HG03097 (cell line): ENCODE results near the gene KCNJ15.
A peak's percentile ranks its signal among the peaks of the same experiment; 100 is the strongest.
"Not testable (repeated sequence)": the region's sequence is repeated elsewhere in the genome, so short reads cannot be mapped to it uniquely, and the experiment has no call there.

Experiments used
- ATAC-seq: cut with Tn5 transposase; IDR thresholded peaks from one replicate; pipeline ENCODE4 v1.9.1; 2021; ENCODE audit not compliant: unreplicated experiment, low FRiP score

The KCNJ15 gene

DNA sequence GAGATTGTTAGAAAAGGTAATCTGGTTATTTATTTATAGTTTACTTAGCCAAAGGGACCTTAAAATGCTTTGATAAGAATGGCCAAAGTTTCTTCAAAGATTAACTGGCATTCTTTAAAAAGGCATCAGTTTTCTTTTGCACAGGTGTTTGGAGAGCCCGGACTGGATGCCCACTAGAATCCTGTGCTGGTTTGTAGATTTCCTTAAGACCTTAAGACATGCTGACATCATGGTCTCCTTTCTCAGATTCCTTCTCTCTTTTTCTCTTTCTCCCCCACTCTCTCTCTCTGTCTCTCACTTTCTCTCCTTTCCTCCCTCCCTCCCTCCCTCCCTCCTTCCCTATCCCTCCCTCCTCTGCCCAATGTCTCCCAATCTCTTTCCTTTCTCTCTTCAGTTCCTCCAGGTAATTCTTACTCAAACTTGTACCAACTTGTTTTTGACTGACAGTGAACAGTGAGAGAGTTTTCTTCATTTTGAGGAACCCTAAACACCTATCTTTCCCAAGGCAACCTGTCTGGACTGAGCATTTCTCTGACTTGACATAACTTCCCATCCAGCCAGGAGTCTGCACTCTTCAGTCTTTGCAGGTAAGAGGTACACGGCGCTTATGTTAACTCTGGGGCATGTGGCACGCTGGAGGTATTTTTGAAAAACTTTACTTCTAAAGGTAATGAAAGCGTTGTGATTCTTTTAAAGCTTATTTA is at the start of gene KCNJ15:
Gene KCNJ15 (plus strand): TSS at position 393 of the 704 bp plus-strand sequence. CDS start 42,271 bp downstream, outside the sequence.
- ATAC-seq = no peak

DNA sequence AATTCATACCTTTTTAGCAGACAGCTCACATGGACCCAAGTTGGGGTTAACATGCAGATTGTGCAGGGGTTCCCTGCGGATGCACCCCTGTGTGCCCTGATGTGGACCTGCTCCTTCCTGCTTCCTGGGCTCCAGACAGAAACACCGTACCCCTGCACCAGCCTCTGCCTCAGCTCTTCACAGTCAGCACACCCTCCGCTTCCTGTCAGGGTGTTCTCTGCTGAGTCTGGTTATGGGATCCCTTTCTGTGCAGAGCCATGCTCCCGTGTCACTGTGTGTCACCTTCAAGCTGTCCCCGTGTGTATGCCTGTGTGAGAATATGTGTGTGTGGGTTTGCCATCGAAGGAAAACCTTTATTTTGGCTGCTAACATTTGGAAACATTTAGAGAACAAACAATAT is 48.7 kb upstream of the KCNJ15 start:
- no peak for ATAC-seq

DNA sequence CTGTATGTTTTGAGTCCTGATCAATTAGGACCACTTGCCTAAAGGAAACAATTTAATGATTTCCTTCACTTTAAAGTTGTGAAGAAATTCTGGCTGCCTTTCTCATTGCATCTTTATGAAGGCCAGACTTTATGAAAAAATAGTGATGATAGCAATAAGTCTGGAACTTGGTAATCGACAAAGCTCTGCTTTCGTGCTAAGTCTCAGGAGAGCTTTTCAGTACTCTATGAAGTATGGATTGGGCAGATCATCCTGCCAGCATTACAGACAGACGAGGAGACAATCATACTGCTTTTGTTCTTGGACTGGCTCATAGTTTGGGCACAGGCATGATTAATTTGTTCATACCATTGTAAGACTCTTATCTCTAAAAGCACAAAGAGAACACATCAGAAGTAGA is 45.5 kb upstream of the KCNJ15 start:
- no peak for ATAC-seq

DNA sequence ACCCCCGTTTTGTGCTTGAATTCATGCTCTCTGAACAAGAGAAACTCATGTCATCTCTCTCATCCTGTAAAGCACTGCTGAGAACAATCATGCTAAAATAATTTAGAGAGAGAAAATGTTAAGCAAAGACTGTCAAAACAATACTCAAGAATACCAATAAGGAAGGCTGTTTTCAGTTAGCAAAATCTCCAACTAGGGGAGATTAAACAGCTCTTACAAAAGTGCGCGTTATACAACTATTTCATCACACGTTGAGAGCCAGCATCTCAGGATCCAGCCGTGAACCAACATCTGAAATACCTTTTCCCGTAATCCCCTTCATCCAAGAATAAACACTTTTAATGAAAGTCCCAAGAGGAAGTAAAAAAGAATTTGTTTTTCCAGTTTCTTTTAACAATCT is 44.1 kb upstream of the KCNJ15 start:
- ATAC-seq = no peak

DNA sequence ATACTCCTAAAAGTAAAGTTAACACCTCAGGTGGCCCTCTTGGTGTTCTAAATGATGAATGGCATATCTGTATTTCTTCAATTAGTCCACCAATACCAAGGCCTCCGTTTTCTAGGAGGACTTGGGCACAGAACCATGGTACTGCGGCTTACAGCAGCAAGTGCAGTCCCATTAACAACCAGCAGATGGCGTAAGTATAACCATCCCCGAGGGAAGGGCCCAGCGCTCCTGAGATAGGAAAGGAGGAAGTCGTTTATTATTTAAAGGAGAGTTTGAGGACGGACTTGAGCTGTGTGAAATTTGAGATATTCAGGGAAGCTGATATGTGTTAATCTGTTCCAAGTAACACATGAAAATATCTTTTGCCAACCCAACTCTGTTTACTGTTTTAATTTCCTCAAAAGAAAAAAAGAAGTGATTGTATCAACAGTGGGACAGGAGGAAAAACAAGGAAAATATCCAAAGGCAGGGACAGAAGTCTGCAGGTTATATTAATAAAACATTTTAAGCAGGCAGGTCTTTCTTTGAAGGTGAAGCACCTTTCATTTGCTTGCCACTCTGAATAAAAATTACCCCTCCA is 37.7 kb upstream of the KCNJ15 start:
- no peak for ATAC-seq

DNA sequence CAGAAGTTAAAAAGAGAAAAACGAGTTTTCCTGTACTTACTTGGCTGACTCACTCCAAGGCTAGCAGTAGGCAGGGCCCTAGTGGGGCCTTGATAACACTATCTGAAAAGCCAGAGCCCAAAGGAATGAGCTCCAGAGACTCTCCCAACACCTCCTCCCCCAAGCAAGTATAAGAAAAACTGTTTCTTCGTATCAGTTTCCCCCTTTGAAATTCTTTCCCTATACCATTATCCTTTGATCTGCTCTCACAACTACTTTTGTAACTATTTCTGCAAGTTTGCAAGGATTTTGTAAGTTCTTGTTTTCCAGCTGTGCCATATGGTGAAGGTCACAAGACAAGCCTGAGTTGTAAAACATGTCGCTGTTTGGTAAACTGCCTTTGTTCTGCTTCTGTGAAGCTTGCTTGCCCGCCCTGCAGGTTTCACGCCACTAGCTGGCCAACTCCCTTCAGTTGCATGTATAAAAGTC is 36.5 kb upstream of the KCNJ15 start:
- ATAC-seq = no peak

DNA sequence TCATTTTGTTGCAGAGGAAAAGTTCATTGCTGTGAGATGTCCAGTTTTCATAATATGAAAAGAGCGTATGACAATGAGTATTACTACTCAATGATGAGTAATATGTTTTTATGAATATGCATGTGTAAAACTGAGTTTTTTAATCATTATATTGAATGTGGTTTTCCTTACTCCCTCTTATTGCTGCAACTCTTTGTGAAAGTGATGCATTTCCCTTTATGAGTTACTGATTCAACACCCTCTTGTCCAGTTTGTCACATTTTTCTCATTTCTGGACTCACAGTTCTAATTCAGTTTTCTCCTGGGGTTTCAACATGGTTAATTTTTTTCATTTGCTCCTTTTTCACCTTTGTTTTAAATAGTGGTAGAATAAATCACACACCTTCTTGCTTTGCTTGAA is 35.2 kb upstream of the KCNJ15 start:
- ATAC-seq = peak; percentile 75

DNA sequence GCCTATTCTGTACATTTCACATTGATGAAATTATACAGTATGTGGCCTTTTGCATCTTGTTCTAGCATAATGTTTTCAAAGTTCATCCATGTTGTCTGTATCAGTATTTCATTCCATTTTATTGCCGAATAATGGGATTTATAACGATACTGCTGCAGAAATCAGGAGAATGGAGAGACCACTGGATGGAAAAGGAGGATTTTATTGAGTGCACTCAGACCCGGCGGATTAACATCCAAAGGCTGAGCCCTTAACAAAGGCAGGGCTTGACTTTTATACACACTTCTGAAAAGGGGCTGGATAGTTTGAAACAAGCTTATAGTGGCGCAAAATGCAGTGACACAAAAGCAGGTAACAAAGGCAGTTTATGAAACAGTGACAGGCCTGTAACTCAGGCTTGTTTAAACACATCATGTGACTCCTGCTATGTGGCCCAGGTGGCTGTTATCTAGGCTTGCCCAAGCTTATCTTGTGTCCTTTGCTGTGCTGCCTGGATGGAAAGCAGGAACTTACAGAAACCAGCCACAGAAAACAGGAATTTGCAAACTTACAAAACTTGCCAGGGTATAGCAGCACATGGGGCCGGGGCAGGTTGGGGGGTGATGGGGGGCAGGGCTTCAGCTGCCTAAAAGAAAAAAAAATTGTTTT is 32.8 kb upstream of the KCNJ15 start:
- no peak for ATAC-seq

DNA sequence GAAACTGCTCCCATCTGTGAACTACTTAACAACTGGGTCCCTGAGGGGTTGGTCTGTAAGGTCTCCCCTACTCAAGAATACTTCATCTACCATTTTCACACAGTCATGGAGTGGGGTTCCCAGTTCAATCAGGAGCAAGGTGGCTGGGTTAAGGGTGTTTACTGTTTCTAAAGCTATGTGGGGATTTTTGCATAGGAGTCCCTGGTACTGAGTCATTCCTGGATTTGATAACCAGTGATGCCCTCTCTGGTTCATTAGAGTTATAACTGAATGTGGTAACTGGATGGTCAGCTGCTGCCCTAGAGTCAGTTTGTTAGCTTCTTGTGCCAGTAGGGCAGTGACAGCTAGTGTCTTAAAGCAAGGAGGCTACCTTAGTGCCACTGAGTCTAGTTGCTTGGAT is 29.4 kb upstream of the KCNJ15 start:
- no peak for ATAC-seq

DNA sequence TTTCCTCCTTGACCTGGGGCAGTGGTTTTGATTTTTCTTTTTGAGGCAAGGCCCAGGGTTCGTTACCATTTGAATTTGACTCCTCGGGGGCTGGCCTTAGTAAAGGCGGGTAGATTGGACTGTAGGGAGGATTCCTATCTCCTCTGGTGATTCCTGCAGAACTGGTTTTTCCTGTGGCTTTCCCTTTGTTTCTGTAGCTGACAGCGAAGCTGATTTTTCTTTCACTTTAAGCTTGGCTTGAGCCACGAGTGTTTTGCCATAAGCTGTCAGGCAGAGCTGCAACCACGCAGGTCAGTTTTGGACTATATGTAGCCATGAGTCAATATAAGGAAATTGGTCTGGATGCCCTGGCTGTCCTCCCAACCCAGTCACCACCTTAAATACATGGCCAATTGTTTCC is 28.7 kb upstream of the KCNJ15 start:
- no peak for ATAC-seq

DNA sequence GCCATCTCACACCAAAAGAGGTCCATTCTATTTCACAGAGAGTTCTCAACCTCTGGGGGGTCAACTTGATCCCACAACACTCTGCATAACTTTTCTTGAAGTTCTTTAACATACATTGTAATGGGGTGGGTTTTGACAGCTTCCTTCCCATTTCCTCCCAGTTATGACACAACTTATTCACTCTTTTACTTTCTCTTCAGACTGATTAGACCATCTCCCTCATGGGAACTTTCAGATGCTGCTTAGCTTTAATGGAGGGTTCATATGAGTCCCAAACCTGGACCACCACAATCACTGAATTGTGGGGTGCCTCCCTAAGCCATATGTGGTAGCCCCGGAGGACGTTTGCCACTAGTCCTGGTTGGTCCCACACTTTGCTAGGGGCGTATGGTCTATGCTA is 28.3 kb upstream of the KCNJ15 start:
- no peak for ATAC-seq

DNA sequence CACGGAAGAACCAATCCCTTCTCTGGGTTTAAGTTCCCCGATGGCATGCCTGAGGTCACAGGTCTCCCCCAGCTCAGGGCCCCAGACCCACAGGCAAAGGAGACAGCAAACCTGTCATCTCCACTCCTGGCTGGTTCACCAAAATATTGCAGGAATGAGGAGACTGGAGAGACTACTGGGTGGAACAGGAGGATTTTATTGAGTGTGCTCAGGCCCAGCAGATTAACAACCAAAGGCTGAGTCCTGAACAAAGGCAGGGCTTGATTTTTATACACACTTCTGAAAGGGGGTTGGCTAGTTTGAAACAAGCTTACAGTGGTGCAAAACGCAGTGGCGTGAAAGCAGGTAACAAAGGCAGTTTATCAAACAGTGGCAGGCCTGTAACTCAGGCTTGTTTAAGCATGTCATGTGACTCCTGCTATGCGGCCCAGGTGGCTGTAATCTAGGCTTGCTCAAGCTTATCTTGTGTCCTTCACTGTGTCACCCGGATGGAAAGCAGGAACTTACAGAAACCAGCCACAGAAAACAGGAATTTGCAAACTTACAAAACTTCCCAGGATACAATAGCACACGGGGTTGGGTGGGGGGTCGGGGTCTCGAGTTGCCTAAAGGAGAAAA is 27.4 kb upstream of the KCNJ15 start:
- ATAC-seq = no peak

DNA sequence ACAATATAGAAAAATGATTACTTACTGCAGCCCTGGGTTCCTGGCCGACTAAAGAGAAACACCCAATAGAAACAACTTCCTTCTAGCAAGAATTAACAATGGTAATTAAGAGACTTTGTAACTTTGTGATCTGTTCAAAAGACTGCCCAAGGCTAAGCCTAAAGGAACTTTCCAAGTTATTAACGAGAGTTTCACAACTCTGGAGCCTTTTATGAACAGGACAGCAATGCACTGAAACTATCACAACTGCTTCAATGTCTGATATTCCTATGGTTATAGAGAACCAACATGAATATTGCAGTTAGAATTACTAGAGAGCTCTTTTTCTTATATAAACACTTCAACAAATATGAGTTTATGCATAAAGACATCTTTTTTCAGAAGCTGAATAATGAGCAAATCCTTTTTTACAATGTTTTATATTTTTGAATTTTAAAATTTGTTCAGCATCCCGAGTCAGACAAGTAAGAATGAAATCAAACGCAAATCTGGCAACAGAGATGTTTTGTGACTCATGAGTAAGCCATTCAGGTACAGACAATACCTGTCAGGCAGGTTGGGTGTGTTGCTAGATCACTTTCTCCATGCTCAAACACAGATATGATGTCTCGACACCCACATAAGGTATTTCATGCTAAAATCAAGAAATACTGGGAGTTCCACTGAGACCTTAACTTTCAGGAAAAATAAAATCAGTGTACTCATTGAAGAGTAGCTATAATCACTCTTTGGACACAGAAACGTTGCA is 22.2 kb upstream of the KCNJ15 start:
- ATAC-seq = no peak

DNA sequence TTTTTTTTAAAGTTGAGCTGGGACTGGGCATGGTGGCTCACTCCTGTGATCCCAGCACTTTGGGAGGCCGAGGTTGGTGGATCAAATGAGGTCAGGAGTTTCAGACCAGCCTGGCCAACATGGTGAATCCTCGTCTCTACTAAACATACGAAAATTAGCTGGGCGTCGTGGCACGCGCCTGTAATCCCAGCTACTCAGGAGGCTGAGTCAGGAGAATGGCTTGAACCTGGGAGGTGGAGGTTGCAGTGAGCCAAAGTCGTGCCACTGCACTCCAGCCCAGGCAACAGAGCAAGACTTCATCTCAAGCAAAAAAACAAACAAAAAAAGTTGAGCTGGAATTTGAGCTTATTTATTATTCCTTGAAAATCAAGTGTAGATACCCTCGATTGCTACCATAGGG is 21.5 kb upstream of the KCNJ15 start:
- ATAC-seq = not testable (repeated sequence)

DNA sequence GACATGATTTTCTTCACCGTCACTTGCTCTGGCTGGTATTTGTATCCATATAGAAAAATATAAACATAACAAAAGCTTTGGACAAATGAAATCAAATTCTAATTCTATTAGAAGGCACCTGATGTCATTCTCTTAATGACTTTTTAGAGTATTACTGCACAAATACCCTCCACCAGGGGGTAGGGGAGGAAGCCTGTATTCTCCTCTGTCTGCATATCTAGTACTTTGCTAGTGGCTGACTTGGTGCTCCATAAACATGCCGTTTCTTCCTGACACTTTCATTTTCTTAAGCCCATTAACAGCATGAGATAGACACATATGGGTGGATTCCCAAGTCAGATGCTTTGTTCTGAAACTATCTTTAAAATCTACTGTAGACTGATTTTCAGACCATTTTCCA is 20.6 kb upstream of the KCNJ15 start:
- ATAC-seq = no peak

DNA sequence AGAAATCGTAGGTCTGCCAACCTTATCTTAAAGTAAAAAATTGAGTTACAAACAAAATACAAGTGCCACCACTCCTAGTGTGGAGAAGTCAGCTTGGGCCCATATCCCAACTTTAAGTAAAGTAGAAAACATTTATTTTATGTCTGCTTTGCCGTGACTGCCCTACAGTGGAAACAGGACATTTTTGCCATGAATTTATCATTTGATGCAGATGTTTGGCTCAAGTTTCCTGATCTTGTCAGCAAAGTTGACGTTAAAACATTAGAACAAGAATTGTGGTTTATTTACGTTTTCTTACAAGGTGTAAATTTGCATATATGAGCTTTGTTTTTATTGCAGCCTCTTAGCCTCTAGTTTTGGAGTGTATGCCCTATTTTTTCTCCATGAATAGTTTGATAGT is 17.1 kb upstream of the KCNJ15 start:
- no peak for ATAC-seq

DNA sequence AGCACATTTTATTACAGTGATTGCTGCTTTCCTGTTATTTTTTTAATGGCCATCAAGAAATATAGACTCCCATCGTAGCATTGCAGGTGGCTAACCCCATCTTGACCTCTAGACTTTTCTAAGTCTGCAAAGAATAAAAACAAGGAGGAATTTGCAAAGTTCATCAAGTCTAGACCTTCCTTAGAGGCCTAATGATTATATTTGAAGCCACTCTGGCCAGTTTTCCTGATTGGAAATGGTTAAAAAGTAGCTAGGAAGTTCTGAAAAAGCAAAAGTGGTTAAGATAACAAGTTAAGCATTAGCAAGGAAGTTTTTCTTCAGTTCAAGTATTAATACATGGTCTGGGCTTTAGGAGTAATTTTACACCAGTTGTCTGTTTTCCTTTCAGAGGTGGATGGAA is 16.7 kb upstream of the KCNJ15 start:
- ATAC-seq = no peak

DNA sequence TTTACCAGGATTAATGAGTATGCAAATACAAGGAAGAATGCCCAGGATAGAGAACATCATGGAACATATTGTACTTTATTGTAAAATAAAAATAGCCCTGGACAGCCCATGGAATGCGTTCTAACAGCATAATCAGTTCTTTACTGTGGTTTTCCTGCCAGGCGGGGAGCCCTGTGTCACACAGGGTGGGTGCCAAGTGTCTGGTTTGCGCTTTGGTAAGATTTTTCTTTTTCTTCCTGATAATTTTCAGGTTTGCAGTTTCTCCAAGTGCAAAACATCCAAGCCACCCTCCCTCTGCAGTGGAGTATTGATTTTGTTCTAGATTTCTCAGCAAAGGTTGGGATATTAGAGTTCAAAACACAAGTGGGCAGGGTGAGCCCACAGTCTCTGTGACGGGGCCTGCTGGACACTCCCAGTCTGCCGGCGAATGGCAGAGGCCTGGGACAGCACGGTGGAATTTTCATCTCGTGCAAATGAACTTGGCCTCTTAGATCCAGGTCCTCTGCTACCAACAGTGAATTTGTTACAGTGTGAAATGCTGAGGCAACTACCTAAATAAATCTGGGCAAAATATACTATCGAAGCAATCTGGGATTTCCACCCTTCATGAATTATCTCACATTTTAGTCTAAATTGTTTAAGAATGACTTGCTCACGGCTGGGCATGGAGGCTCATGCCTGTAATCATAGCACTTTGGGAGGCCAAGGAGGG is 15.6 kb upstream of the KCNJ15 start:
- no peak for ATAC-seq

DNA sequence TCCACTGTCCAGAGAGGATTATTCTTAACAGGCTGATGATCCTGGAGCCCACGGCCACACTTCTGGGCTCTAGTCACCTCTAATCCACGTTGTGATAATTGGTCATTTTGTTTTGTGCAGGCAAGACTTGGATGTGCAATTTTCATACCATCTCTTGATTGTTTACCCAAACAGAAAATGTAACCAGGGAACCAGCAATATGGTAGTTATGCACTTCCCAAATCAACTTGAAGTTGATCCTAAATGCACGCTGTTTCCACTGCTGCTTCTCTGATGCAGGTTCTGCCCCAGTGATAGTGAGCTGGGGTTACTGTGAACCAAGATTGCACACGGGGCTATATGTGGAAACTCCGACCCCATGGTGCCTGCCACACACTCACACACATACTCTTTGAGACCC is 14.7 kb upstream of the KCNJ15 start:
- ATAC-seq = no peak

DNA sequence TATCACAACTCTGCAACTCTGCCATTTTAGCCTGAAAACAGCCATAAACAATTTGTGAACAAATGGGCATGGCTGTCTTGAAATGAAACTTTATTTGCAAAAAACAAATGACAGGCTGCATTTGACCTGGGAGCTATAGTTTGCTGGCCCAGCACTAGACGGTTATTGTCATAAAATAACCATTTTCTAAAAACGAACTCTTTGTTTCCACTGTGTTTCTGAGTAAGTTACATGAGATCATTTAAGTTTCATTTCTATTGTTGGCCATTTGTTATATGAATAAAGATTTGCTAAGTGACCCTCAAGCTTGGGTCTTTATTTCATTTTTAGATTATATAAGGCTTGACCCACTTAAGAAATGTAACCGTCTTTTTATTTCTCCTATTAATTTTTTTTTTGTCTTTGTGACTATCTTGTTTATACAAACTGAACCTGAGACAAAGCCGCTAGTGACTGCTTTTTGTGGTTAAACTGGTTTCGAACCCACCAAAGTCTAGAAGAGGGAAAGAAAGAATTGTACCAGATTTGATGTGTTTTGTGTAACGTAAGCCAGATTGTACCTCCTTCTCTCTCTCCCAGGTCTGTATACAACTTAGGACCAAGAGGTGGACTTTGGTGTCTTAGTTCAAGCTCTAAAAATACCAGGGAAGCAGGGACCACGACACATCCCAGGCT is 12.9 kb upstream of the KCNJ15 start:
- ATAC-seq = no peak
